Measurements from ENCODE around the gene MEMO1.

The MEMO1 gene

GRCh38 chr2:31888550-31888949 lies 122.3 kb downstream of the MEMO1 start:
- no peak for ATAC-seq
- TF ChIP-seq SNAI2 (CRISPR knock-in tag; IDR thresholded peaks at IDR 0.05) (no peak), ESRRG (CRISPR knock-in tag; IDR thresholded peaks at IDR 0.05) (no peak), TSHZ2 (CRISPR knock-in tag; IDR thresholded peaks at IDR 0.05) (no peak), RARB (CRISPR knock-in tag; IDR thresholded peaks at IDR 0.05) (no peak), ARNTL (CRISPR knock-in tag; IDR thresholded peaks at IDR 0.05; ENCODE audit: borderline replicate concordance, low read depth) (no peak), POU6F1 (CRISPR knock-in tag; IDR thresholded peaks at IDR 0.05; ENCODE audit: borderline replicate concordance, low read depth) (no peak), TOX (CRISPR knock-in tag; IDR thresholded peaks at IDR 0.05; ENCODE audit: borderline replicate concordance) (no peak), ZFP30 (CRISPR knock-in tag; IDR thresholded peaks at IDR 0.05) (no peak), PPARA (CRISPR knock-in tag; IDR thresholded peaks at IDR 0.05; ENCODE audit: borderline replicate concordance) (no peak), CSDC2 (CRISPR knock-in tag; IDR thresholded peaks at IDR 0.05) (no peak), ZNF8 (CRISPR knock-in tag; IDR thresholded peaks at IDR 0.05) (no peak), ZNF565 (CRISPR knock-in tag; conservative IDR thresholded peaks at IDR 0.05; ENCODE audit: low read depth) (no peak), ZFP3 (CRISPR knock-in tag; IDR thresholded peaks at IDR 0.05) (no peak)

GRCh38 chr2:31886700-31887099 lies 124.1 kb downstream of the MEMO1 start:
- TF ChIP-seq ZNF565 (CRISPR knock-in tag; conservative IDR thresholded peaks at IDR 0.05; ENCODE audit: low read depth) (no peak), BACH2 (CRISPR knock-in tag; IDR thresholded peaks at IDR 0.05; ENCODE audit: borderline replicate concordance) (no peak), TOX (CRISPR knock-in tag; IDR thresholded peaks at IDR 0.05; ENCODE audit: borderline replicate concordance) (no peak), ZNF70 (CRISPR knock-in tag; IDR thresholded peaks at IDR 0.05) (no peak), CSRNP3 (CRISPR knock-in tag; IDR thresholded peaks at IDR 0.05) (no peak), TSHZ2 (CRISPR knock-in tag; IDR thresholded peaks at IDR 0.05) (no peak), ZNF8 (CRISPR knock-in tag; IDR thresholded peaks at IDR 0.05) (no peak), ESRRG (CRISPR knock-in tag; IDR thresholded peaks at IDR 0.05) (no peak), CREB5 (CRISPR knock-in tag; IDR thresholded peaks at IDR 0.05; ENCODE audit: low read depth) (no peak), POU6F1 (CRISPR knock-in tag; IDR thresholded peaks at IDR 0.05; ENCODE audit: borderline replicate concordance, low read depth) (no peak)
- peak; percentile 74; the same call in 2 of the 3 replicates for ATAC-seq

- no peak for ATAC-seq
- TF ChIP-seq ZFP3 (CRISPR knock-in tag; IDR thresholded peaks at IDR 0.05) (no peak), ZNF70 (CRISPR knock-in tag; IDR thresholded peaks at IDR 0.05) (no peak), ISL1 (CRISPR knock-in tag; IDR thresholded peaks at IDR 0.05) (no peak), ESRRG (CRISPR knock-in tag; IDR thresholded peaks at IDR 0.05) (no peak), CSDC2 (CRISPR knock-in tag; IDR thresholded peaks at IDR 0.05) (no peak), PATZ1 (CRISPR knock-in tag; IDR thresholded peaks at IDR 0.05; ENCODE audit: borderline replicate concordance) (no peak), PPARA (CRISPR knock-in tag; IDR thresholded peaks at IDR 0.05; ENCODE audit: borderline replicate concordance) (no peak), ZNF8 (CRISPR knock-in tag; IDR thresholded peaks at IDR 0.05) (no peak), ARNTL (CRISPR knock-in tag; IDR thresholded peaks at IDR 0.05; ENCODE audit: borderline replicate concordance, low read depth) (no peak), ZNF565 (CRISPR knock-in tag; conservative IDR thresholded peaks at IDR 0.05; ENCODE audit: low read depth) (no peak), RARB (CRISPR knock-in tag; IDR thresholded peaks at IDR 0.05) (no peak), TCF4 (CRISPR knock-in tag; IDR thresholded peaks at IDR 0.05; ENCODE audit: borderline replicate concordance) (no peak), POU6F1 (CRISPR knock-in tag; IDR thresholded peaks at IDR 0.05; ENCODE audit: borderline replicate concordance, low read depth) (no peak)
These were observed 133.8 kb downstream of the MEMO1 start for GRCh38 chr2:31877008-31877407.
